Fibroblast of skin of left quadriceps (primary cell): ENCODE data around the gene TCEAL3.
"Not testable (repeated sequence)": the region's sequence is repeated elsewhere in the genome, so short reads cannot be mapped to it uniquely, and the experiment has no call there.

Experiments
- DNase-seq, 2 experiments: peaks; one replicate each; pipeline ENCODE4 v3.0.0-alpha.2; 2013; ENCODE audit warnings: low read depth in 2 of 2

TCEAL3 gene, protein sequence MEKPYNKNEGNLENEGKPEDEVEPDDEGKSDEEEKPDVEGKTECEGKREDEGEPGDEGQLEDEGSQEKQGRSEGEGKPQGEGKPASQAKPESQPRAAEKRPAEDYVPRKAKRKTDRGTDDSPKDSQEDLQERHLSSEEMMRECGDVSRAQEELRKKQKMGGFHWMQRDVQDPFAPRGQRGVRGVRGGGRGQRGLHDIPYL

DNA sequence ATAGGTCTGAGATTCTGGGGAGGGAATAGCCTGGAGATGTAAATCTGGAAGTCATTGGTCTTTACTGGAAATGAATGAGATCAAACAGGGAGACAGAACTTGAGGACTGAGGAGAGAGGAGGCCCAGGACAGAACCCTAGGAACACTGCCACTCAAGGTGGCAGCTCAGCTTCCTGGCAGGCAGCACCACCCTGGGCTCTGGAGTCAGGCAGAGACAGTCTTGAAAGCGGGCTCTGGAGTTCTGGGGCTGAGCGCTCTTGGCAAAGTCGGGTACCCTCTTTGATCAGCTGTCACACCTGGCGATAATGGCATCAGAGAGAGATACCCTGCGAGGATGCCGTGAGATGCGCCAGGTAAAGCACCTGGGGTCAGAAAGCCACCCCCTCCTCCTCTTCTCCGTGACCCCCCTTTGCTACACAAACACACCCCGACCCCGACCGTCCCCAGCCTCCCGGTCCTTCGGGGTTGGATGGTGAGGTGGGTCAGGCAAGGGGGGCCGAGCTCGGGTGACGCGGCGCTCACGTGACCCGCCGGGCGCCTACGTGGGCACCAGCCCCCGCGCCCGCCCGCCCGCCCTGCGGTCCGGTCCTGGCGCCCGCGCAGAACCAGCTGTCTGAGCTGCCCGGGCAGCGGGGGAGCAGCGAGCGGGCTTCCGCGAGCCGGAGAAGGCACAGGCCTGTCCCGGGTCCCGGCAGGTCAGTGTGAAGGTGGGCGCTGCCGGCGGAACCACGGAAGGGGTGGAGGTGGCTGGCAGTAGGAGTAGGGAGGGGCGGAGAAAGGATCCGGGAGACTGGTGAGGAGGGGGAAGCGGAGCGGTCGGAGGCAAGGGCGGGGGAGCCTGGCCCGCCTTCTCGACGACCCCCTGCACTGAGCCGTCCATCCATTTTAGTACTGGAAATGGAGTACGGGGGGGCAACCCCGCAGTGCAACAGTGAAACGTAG, at the start of gene TCEAL3:
Gene TCEAL3 (plus strand): TSS at position 600 of the 942 bp plus-strand sequence. CDS start 1,102 bp downstream, outside the sequence.
- no peak for DNase-seq

DNA sequence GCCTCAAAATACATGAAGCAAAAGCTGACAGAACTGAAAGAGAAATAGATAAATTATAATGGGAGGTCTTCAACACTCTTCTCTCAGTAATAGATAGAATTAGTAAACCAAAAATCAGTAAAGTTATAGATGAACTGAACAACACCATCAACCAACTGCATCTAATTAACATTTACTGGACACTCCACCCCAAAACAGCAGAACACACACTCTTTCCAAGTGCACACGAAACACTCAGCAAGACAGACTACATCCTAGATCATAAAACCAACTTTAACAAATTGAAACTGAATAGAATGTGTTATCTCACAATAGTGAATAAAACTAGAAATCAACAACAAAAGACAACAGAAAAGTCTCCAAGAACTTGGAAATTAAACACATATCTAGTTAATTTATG, 47.5 kb upstream of the TCEAL3 start:
- DNase-seq, result no peak

DNA sequence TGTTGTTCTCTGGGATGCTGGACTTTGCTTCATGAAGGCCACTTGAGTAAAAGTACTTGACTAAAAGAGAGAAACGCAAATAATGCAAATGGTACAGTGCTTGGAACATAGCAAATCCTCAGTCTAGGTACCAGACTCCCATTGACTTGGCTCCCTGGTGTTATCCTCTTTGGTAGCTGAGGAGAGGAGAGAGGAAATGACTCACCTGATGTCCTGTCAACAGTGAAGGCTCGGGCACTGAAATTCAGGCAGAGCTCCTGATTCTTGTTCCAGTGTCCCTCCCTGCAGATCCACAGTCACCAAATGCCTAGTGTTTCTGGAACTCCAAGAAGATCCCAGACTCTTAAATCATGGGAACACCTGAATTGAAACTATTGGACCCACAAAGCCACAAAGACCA, 45.0 kb upstream of the TCEAL3 start:
- DNase-seq, result no peak

DNA sequence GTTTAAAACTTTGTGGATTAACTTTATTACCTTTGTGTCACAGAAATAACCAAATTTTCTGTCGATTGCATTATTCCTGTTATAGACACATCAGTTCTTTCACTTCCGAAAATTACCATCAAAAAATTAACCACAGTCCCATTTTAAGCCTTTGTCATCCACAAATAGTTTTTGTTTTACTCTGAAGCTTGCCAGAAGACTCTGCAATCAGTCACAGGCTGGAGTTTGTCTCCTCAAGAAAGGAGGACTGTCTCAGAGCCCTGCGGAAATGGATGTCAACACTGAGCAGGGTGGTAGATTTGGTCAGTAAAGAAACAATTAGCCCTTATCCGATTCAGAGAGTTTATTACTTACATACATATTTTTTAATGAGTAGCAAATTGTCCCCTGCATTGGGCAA, 42.6 kb upstream of the TCEAL3 start:
- no peak for DNase-seq

DNA sequence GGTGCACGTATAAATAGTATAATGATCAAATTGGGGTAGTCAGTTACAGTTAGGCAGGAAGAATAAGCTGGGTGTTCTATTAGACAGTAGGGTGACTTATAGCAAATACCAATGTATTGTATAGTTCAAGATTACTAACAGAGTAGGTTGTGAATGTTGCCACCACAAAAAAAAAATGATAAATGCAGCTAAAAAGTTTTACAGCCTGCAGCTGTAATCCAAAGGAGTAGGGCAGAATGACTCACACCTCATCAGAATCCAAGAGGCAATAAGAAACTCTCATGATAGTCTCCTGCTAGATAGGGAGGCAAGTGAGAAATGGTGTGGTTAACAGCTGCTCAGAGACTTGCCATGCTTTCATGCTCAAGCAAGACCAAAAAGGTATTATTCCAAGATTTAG, 42.0 kb upstream of the TCEAL3 start:
- peak; percentile 44 to 50 for DNase-seq

DNA sequence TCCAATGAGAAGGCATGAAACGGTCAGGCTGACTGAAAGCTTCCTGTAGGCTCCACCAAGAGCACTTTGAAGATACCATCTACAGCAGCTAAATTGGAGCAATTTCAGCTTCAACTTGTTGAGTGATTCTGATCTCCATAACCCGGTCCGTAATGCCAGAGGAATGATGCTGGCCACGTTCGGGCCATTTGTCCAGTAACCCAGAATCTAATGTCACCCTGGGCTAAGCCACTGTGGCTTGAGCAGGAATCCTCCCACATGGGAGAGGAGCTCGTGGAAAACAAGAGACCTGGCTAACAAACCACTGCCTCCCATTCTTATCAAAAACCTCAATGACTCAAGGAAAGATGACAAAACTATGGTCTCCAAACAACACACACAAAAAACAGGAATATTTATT, 36.6 kb upstream of the TCEAL3 start:
- no peak for DNase-seq

DNA sequence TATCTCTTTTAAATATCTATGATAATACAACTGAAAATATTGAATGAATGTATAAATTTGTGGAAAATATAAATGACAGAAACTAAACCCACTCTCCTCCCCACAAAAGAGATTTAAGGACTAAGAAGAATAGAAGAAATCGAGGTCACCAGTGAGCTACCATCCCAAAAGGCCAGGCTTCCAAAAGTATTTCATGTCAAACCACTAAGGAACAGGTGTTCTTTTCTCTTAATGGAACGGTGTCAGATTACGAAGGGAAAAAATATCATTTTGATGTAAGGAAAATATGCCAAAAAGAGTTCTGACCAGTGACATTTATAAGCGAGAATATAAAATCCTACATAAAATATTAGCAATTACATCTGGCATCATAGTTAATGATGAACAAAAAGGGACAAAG, 36.0 kb upstream of the TCEAL3 start:
- DNase-seq, result no peak

DNA sequence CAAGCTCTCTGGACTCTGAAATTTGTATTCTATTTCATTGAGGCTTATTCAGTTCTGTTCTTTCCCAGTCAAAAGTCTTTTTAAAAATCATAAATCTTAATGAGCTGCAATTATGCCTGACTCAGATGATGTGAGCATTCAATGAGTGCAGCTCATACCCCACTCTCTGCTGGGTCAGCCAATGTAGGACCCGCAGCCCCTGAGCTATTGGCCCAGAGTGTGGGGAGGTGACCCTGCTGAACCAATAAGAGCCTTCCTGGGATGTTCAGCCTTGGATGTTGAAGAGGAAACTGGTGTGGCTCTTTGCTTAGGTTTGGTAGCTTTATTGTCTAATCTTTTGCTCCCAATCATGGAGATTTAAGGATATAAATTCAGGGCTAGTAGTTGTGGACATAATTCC, 34.6 kb upstream of the TCEAL3 start:
- DNase-seq, result no peak

DNA sequence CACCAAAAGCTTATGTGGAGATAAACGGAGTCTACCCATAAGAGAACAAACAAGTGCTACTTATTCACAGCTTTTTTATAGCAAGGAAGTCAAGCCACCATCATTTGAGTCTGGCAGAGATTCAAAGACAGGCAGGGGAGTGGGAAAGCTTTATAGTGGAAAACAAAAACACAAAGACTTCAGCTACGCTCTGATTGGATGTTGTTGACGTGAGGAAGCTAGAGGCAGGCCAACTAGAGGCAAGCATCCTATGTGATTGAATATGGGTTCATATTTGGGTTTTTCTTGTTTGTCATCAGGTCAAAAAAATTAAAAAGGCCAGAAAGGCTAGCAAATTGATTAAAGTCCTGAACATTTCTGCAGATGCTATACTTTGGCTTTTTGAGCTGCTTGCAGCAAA, 23.2 kb upstream of the TCEAL3 start:
- DNase-seq, result no peak

DNA sequence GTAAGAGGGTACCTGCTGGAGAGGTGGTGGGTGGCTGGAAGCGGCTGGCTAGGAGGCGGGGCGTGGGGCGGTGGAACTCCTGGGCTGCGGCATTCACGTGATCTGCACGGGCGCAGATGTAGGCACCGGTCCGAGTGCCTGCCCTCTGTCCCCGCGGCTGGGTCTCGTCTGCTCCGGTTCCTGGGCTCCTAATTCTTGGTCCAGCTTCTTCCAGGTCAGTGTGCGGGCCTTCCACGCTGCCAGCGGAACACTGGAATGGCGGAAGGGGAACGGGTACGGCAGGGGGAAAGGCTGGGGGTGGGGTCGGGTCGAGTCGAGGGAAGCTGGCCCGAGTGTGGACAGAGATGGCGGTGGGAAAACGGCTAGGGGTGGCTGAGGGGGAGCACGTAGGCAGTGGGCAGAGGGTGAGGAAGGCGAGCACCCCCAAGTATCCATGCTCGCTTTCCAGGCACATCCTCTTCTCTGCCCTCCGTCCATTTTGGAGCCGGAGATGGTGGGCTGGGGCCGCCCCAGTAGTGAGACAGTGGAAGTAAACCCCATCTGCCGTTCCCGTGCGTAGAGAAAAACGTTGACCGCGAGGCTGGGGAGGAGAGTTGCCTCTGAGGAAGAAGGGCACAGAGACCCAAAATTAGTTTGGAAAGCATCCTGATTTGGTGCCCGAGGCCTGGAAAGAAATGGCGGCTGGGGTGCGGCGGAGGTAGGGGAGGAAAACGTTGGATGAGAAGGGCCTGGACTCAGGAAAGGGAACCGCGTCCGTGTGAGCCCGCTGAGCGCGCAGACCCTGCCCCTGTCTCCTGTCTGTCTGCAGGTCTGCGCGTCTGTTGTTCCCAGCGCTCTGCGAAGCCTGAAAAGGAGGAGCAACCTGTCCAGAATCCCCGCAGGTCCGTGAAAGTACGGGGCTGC, 22.1 kb upstream of the TCEAL3 start, which contains the start of gene TCEAL4:
Gene TCEAL4 (plus strand): TSS at position 105 of the 903 bp plus-strand sequence. CDS start 1,161 bp downstream, outside the sequence.
- DNase-seq, result no peak

DNA sequence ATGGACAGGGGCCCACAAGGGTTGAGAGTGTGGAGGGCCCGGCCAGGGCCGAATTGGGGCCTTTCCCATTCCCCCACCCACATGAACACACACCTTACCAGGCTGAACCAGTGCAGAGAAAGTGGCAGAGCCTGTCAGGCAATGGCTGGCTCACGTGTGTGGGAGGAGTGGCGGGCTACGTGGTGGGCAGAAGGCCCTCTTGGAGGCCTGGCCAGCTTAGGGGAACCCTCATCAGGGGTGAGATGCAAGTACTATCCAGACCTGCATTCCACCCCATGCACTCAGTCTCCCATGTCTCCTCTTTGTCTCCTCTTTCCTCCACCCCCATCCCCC, 21.5 kb upstream of the TCEAL3 start:
- no peak for DNase-seq

DNA sequence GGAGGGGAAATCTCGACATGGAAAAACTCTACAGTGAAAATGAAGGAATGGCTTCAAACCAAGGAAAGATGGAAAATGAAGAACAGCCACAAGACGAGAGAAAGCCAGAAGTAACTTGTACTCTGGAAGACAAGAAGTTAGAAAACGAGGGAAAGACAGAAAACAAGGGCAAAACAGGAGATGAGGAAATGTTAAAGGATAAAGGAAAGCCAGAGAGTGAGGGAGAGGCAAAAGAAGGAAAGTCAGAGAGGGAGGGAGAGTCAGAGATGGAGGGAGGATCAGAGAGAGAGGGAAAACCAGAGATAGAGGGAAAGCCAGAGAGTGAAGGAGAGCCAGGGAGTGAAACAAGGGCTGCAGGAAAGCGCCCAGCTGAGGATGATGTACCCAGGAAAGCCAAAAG, 21.1 kb upstream of the TCEAL3 start:
- DNase-seq, result no peak

DNA sequence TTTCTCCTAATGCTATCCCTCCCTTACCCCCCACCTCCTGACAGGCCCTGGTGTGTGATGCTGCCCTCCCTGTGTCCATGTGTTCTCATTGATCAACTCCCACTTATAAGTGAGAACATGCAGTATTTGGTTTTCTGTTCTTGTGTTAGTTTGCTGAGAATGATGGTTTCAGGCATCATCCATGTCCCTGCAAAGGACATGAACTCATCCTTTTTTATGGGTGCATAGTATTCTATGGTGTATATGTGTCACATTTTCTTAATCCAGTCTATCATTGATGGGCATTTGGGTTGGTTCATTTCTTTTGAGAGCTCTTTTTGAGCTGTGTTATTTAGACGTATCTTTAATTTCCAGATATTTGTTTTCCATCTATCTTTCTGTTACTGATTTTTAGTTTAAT, 15.5 kb upstream of the TCEAL3 start:
- DNase-seq, result not testable (repeated sequence)

DNA sequence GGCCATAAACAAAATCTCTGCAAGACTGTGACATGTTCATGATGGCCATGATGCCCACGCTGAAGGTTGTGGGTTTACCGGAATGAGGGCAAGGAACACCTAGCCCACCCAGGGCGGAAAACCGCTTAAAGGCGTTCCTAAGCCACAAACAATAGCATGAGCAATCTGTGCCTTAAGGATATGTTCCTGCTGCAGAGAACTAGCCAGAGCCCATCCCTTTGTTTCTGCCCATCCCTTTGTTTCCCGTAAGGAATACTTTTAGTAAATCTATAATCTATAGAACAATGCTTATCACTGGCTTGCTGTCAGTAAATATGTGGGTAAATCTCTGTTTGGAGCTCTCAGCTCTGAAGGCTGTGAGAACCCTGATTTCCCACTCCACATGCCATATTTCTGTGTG, 12.6 kb upstream of the TCEAL3 start:
- DNase-seq, result not testable (repeated sequence)

DNA sequence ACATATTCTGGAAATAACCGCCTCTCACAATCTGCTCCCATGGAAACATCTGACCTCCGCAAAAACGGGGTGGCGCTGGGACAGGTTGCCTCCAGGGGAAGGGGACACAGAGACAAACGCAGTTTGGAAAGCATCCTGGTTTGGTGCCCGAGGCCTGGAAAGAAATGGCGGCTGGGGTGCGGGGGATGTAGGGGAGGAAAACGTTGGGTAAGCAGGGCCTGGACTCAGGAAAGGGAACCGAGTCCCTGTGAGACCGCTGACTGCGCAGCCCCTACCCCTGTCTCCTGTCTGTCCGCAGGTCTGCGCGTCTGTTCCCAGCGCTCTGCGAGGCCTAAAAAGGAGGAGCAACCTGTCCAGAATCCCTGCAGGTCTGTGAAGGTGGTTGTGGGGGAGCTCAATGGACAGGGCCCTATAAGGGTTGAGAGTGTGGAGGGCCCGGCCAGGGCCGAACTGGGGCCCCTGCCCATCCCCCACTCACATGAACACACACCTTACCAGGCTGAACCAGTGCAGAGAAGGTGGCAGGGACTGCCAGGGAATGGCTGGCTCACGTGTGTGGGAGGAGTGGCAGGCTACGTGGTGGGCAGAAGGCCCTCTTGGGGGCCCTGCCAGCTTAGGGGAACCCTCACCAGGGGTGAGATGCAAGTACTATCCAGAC, 672 bp downstream of the TCEAL3 start:
- no peak for DNase-seq

DNA sequence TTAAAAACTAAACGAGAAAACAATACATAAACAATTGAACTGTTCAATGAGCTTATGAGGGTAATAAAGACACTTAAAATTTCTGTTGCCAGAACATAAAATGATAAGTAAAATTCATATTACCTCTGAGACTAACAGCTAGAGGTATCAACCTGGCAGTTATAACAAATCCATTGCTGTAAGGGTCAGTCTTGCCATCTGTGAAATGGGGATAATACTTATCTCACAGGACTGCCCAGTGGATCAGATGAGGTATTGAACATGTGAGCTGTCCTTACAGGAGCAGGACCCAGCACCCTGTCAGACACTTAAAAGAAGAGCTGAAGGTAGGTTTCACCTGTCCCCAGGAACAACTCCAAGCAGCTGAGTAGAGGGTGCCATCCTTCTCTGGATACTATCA, 2.5 kb downstream of the TCEAL3 start:
- no peak for DNase-seq

DNA sequence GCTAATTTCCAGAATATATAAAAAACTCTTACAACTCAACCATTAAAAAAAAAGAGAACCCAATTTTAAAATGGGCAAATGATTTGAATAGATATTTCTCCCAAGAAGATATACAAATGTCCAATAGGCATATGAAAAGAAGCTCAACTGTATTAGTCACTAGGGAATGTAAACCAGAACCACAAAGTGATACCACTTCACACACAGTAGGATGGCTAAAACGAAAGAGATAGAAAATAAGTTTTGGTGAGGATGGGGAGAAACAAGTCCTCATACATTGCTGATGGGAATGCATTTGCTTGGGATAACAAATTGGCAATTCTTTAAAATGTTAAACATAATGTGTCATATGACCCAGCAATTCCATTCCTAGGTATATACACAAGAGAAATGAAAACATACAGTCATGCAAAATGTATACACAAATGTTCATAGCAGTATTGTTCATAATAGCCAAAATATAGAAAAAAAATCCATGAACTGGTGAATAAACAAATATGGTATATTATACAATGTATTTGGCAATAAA, 5.7 kb downstream of the TCEAL3 start:
- DNase-seq, result no peak

DNA sequence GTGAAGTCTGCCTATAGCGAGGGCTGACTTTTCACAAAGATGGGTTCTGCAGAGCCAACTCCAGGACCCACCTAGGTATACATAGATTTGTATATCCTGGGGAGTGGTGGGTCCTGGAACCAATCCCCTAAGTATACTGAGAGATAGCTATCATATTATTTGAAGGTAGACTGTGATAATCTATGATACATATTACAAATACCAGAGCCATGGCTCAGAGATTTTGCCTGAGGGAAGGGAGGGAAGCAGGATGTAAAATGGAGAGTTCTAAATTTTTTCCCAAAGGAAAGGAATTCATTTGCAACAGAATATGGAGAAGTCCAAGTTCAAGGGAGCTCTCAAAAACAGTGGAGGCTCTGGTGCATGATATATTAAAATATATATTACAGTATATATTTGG, 7.2 kb downstream of the TCEAL3 start:
- no peak for DNase-seq

DNA sequence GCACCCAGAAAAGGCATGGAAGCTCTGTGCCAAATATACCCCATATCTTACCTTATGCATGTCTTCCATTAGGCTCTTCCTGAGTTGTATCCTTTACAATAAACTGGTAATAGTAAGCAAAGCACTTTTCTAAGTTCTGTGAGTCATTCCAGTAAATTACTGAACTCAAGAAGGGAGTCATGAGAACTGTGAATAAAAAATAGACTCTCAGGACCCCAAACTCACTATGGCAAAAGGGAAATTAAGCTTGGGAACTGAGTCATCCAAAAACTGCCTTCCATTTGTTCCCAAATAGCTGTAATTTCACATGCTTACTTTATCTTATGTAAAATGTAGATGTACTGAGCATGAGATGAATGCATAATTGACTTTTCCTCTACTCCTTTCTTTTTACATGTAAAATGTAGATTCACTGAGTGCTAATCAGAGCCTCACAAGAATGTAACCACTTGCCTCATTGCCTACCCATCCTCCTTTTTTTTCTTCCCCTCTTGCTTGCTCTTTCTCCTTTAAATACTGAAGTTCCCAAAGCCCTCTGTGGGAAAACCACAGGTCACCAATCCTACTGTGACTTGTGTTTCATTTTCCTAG, 8.1 kb downstream of the TCEAL3 start:
- no peak for DNase-seq

DNA sequence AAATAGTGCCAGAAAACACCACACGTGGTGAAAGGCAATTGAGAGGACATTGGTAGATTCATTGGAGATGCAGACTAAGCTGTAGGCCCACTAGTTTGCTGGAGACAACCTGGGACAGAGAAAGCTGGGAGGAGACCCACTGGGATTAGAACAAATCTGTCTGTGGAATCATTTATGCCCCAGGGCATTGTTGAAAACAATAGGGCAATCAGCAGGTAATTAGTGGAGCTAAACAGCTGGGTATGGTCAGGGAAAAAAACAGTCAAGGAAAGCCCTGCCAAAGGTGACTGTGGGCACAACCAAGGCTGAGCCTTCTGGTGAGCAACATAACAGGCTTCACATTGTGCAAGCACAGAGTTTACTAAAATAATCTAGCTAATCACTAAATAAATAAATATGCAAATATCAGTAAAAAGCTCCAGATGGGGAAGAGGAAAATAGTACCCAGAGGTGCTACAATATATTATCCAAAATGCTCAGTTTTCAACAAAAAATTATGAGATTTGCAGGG, 9.0 kb downstream of the TCEAL3 start:
- DNase-seq, result no peak

DNA sequence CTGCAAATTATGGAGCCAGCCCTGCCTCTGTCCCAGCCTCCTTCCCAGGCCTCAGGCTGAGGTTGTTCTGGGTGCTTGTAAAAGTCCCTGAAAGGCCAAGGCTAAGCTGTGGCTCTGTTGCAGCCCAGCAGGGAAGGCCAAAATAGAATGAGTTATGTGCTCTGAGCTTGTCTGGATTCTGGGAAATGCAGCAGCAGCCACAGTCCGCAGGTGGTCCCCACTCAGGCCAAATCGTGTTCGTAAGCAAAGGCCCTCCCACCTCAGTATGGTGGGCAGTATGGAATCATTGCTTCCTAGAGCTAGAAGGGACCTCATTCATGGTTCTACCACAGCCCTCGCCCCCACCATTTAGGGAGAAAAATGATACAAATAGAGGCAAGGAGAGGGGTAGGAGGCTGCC, 16.3 kb downstream of the TCEAL3 start:
- DNase-seq, result no peak
